ENCODE measurements around the gene ATG4B. TPM values are rescaled to one million over a fixed set of nuclear protein-coding genes. Genes with fewer than 3 reads are reported as not detected.

Gene ATG4B
- total RNA-seq, 1 experiment from 2014 or later, result 133 TPM

- TF ChIP-seq STAT6 (CRISPR knock-in tag; conservative IDR thresholded peaks at IDR 0.05; ENCODE audit: low read depth) (no peak), ZNF263 (CRISPR knock-in tag; IDR thresholded peaks at IDR 0.05; ENCODE audit: low read depth) (no peak), MAX (CRISPR knock-in tag; IDR thresholded peaks at IDR 0.05) (no peak), GTF2I (CRISPR knock-in tag; conservative IDR thresholded peaks at IDR 0.05) (no peak), ZNF425 (CRISPR knock-in tag; conservative IDR thresholded peaks at IDR 0.05) (no peak)
These were observed 17.1 kb downstream of the ATG4B start (continued) for GRCh38 chr2:241654551-241654950.

- no peak overlapping the region for H3K27ac Mint-ChIP-seq
- no peak overlapping the region for H3K4me3 Mint-ChIP-seq
- ChIA-PET CTCF (no interaction called here), POLR2A (no interaction called here)
- ATAC-seq (no peak), DNase-seq (ENCODE audit: low spot score) (no peak)
- peaks cover 63% of the 10 kb centered on the region for H3K36me3 Mint-ChIP-seq
- peaks cover 4% of the 10 kb centered on the region; the same call in 1 of the 2 replicates for H3K4me1 Mint-ChIP-seq
- H3K9me3 Mint-ChIP-seq, result no peaks in the 10 kb centered on the region
- no peaks in the 10 kb centered on the region for H3K27me3 Mint-ChIP-seq (ENCODE audit: low read depth)
- TF ChIP-seq ZNF232 (CRISPR knock-in tag; IDR thresholded peaks at IDR 0.05) (no peak), ATF6 (CRISPR knock-in tag; IDR thresholded peaks at IDR 0.05) (no peak)
These were observed 18.2 kb downstream of the ATG4B start for GRCh38 chr2:241655516-241656189.

- H3K9me3 Mint-ChIP-seq, result no peaks in the 10 kb centered on the region
- POLR2A ChIA-PET, result no interaction called here
- H3K36me3 Mint-ChIP-seq, result peaks cover 63% of the 10 kb centered on the region
These were observed 18.8 kb downstream of the ATG4B start for GRCh38 chr2:241656190-241656741.

GRCh38 chr2:241657786-241658254, 20.3 kb downstream of the ATG4B start:
- CTCF ChIA-PET, result interaction anchor here (1.0 kb wide), 1 partner anchor 9 kb away, joined by 3 read pairs; no protein-coding TSS in a partner anchor
- no peak overlapping the region for H3K27ac Mint-ChIP-seq
- no peak for TF ChIP-seq NR1H2 (CRISPR knock-in tag; IDR thresholded peaks at IDR 0.05)
- TF ChIP-seq MAX (CRISPR knock-in tag; IDR thresholded peaks at IDR 0.05), result no peak
- TF ChIP-seq TP53 (CRISPR knock-in tag; IDR thresholded peaks at IDR 0.05), result no peak
- no peak for TF ChIP-seq GTF2I (CRISPR knock-in tag; conservative IDR thresholded peaks at IDR 0.05)
- no peak for TF ChIP-seq USF1 (CRISPR knock-in tag; IDR thresholded peaks at IDR 0.05)
- TF ChIP-seq ESRRA (CRISPR knock-in tag; IDR thresholded peaks at IDR 0.05; ENCODE audit: borderline replicate concordance), result no peak
- no peak for TF ChIP-seq USF2 (CRISPR knock-in tag; IDR thresholded peaks at IDR 0.05)
- TF ChIP-seq NFE2L1 (CRISPR knock-in tag; IDR thresholded peaks at IDR 0.05), result no peak
- no peaks in the 10 kb centered on the region for H3K9me3 Mint-ChIP-seq
- H3K4me3 Mint-ChIP-seq, result no peak overlapping the region
- H3K27me3 Mint-ChIP-seq (ENCODE audit: low read depth), result no peaks in the 10 kb centered on the region
- no peaks in the 10 kb centered on the region for H3K4me1 Mint-ChIP-seq
- POLR2A ChIA-PET, result no interaction called here
- ATAC-seq (no peak), DNase-seq (ENCODE audit: low spot score) (no peak)
- H3K36me3 Mint-ChIP-seq, result peaks cover 57% of the 10 kb centered on the region

More at GRCh38 chr2:241656190-241656741, 18.8 kb downstream of the ATG4B start:
- TF ChIP-seq ETV6 (CRISPR knock-in tag; IDR thresholded peaks at IDR 0.05) (no peak), CREB1 (CRISPR knock-in tag; IDR thresholded peaks at IDR 0.05) (no peak), MXD4 (CRISPR knock-in tag; IDR thresholded peaks at IDR 0.05; ENCODE audit: borderline replicate concordance) (no peak), ATF3 (CRISPR knock-in tag; conservative IDR thresholded peaks at IDR 0.05) (no peak)
- no peak for DNase-seq (ENCODE audit: low spot score)
- H3K27me3 Mint-ChIP-seq (ENCODE audit: low read depth), result no peaks in the 10 kb centered on the region
- H3K27ac Mint-ChIP-seq, result no peak overlapping the region
- no peak for ATAC-seq
- CTCF ChIA-PET, result no interaction called here
- no peaks in the 10 kb centered on the region for H3K4me1 Mint-ChIP-seq
- H3K4me3 Mint-ChIP-seq, result no peak overlapping the region
